ENCODE measurements around the gene SUOX.
"Not testable (repeated sequence)": the region's sequence is repeated elsewhere in the genome, so short reads cannot be mapped to it uniquely, and the experiment has no call there.

SUOX gene

DNA sequence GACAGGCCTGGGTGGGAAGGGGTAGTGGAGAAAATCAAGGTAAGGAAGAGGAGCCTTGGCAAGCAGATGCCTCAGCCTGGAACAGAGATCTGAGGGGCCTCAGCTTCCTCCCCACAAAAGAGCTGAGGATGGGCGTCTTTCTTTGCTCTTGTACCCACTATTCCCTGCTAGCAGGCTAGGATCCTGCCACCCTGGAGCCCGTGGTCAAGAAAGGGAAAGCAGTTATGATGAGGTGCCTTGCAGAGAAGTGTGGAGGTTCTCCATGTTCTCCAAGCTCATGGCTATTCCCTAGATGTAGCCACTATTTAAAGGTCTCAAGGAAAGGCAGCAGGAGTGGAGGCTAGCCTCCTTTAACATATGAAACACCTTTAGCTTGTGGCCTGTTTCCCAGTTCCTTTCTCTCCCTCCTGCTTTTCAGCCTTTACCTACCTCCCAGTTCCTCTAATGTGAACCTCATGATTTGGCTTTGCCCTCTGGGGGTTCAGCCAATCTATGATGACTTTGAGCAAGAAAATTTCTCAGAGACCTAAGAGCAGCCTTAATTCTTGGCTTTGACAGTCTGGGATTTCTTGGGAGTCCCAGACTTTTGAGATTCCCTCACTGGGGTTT is 24.9 kb downstream of the SUOX start:
- DNase-seq = no peak

DNA sequence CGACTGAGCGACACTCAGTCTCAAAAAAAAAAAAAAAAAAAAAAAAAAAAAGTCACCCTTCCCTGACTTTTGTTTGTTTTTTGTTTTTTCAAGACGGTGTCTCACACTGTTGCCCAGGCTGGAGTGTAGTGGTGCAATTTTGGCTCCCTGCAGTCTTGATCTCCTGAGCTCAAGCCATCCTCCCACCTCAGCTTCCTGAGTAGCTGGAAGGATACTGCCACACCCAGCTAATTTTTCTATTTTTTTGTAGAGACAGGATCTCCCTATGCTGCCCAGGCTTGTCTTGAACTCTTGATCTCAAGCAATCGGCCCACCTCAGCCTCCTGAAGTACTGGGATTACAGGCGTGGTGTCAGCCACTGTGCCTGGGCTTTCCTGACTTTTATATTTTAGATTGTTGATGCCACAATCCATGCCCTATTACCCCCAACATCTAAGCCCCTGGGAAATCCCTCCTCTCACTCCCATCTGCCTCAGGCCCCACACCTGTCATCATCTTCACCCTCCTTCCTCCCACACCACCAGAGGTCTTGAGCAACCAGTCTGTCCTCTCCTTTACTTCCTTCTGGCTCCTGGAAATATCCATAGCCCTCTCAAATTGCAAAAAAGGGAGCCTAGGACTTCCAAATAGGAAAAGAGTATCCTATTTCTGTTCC is 31.6 kb downstream of the SUOX start:
- DNase-seq = no peak

DNA sequence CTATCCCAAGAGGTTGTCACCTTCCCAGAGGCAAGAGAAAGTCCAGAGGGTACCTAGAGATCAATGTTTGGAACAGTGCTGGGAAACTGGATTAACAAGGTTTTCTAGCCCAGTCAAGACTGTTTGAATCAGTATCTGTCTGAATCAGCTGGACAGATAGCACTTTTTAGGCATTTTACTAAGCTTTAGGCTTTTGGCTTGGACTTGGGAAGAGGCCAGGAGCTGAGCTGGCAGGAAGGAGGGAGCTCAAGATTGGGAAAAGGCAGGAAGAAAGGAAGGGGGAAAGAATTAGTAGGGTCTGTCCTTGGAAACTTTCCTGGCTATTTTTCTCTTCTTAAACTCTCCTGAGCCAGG is 32.1 kb downstream of the SUOX start:
- DNase-seq = no peak

DNA sequence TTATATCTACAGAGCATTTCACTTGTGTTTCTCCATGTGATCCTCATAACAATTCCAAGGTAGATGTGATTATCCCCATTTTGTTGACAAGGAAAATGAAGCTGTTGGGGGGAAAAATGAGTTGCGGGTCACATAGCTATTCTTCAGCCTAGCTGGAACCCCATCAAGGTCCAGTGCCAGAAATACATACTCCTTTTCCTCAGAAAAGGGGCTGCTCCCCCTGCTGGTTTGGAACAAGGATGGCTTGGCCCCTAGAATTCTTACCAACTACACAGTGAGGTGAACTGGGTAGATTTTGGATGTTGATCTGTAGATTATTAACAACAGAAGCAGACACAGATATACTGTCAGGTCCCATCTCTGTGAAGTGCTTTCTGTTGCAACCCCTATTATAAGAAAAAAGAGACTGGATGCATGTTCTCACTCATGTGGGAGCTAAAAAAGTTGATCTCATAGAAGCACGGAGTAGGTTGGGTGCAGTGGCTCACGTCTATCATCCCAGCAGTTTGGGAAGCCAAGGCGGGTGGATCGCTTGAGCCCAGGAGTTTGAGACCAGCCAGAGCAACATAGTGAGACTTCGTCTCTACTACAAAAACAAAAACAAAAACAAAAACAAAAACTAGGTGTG is 32.7 kb downstream of the SUOX start:
- peak; percentile 73 to 88 for DNase-seq

DNA sequence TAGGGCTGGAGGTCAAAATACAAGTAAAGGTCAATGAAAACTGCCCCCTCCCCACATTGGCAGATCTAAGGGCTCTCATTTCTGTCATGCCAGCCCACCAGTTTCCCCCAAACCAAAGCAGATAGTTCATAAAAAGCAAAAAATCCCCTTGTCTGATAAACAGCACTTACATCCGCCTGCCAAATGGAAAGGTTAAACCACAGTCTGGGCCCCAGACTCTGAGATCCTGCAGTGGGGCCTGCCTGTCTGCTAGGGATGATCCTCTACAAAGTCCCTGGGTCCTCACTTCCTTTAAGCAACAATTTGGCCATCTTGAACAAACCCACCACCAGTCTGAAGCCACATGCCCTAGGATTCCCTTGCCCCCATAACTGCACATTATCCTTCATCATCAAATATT is 34.9 kb downstream of the SUOX start:
- DNase-seq = no peak

DNA sequence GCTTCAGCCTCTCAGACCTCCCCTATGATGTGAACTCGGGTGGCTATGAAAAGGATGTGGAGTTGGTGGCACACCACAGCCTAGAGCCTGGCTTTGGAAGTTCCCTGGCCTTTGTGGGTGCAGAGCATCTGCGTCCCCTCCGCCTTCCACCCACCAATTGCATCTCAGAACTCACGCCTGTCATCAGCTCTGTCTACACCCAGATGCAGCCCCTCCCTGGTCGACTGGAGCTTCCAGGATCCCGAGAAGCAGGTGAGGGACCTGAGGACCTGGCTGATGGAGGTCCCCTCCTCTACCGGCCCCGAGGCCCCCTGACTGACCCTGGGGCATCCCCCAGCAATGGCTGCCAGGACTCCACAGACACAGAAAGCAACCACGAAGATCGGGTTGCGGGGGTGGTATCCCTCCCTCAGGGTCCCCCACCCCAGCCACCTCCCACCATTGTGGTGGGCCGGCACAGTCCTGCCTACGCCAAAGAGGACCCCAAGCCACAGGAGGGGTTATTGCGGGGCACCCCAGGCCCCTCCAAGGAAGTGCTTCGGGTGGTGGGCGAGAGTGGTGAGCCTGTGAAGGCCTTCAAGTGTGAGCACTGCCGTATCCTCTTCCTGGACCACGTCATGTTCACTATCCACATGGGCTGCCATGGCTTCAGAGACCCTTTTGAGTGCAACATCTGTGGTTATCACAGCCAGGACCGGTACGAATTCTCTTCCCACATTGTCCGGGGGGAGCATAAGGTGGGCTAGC is 37.7 kb downstream of the SUOX start:
- no peak for DNase-seq

DNA sequence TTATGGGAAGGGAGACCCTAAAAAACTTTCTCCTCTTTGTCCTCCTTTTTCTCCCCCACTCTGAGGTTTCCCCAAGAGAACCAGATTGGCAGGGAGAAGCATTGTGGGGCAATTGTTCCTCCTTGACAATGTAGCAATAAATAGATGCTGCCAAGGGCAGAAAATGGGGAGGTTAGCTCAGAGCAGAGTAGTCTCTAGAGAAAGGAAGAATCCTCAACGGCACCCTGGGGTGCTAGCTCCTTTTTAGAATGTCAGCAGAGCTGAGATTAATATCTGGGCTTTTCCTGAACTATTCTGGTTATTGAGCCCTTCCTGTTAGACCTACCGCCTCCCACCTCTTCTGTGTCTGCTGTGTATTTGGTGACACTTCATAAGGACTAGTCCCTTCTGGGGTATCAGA is 40.1 kb downstream of the SUOX start:
- no peak for DNase-seq

DNA sequence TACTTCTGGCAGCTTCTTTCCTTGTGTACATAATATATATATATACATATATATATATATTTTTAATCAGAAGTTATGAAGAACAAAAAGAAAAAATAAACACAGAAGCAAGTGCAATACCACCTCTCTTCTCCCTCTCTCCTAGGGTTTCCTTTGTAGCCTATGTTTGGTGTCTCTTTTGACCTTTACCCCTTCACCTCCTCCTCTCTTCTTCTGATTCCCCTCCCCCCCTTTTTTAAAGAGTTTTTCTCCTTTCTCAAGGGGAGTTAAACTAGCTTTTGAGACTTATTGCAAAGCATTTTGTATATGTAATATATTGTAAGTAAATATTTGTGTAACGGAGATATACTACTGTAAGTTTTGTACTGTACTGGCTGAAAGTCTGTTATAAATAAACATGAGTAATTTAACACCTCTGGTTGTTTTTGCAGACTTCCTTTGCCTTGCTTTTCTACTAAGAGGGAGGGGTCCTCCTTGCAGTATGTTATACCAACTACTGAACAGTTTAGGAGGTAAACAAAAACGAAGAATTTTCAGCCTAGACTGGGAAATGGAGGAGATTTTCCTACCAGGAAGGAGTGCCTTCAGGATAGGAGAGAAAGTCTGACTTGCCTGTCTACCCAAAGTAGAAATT is 41.1 kb downstream of the SUOX start:
- no peak for DNase-seq

DNA sequence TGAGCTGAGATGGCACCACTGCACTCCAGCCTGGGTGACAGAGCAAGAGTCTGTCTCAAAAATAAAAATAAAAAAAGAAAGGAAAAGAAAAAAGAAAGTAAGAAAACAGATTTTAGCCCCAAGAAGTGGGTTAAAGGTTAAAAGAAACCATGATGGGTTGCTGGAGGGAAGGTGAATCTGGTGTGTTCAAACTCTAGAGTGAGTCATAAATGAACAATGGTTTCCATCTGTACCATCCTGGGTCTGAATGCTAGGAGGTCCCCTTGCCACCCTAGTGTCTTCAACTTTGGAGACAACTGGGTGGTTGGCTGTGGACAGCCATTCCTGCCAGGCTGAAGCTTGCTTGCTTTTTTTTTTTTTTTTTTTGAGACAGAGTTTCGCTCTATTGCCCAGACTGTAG is 43.1 kb downstream of the SUOX start:
- no peak for DNase-seq

DNA sequence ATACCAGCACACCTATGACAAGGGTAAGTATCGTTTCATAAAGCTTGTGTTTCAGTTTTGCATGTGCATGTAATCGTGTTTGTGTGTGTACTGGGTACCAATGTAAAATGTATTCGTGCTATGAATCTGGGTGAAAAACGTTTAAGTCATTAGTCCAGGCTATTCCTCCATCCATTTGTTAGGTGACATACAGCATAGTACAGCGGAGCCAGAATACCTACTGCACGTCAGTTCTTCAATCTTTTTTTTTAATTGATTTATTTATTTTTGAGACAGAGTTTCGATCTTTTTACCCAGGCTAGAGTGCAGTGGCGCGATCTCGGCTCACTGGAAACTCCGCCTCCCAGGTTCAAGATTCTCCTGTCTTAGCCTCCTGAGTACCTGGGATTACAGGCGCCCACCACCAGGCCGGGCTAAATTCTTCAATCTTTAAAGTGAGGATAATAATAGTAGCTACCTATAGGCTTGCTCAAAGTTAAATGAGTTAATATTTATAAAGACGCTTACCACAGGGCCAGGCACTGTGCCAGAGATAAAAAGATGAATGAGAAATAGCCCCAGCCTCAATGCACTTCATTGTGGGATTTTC is 44.0 kb downstream of the SUOX start:
- no peak for DNase-seq

DNA sequence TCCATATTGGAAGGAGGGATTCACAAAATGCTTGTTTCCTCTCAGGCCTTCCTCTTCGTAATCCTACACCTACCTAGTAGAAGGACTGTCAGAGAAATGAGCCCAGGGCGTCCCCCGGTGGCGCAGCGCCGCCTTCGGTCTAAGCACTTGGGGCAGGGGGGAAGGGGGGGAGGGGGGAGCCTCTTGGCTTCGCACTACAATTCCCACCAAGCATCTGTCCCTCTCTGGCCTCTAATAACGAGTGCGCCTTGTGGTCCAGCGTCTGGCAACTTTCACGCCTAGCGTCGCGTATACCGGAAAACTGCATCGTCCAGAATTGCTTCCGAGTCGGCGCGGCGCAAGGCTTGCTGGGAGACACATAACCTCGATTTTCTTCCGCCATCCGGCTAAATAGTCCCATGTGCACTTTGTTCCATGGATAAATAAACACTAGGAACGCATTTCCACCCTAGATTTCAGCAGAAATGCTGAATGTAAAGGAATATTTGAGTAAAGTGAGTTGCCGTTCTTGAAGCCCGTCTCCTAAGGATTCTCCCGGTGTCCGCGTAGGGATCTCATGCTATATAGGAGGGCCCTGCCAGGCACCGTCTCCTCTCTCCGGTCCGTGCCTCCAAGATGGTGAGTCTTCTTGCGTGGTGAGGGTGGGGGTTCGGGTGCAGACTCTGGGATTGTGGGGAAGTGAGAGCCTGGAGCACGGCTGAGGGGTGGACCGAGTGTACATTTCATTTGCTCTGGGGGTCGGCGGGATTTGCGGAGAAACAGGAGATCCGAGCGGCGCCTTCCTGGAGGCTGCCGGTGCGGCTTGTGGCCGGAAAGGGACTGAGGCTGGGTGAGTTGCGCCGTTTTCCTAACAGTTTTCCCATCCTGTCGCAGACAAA is 44.7 kb downstream of the SUOX start, which contains the start of gene RPS26:
Gene RPS26 (plus strand): TSS at position 367 of the 878 bp plus-strand sequence. CDS start 249 bp downstream, at position 616.
- peak; percentile 99 for DNase-seq

DNA sequence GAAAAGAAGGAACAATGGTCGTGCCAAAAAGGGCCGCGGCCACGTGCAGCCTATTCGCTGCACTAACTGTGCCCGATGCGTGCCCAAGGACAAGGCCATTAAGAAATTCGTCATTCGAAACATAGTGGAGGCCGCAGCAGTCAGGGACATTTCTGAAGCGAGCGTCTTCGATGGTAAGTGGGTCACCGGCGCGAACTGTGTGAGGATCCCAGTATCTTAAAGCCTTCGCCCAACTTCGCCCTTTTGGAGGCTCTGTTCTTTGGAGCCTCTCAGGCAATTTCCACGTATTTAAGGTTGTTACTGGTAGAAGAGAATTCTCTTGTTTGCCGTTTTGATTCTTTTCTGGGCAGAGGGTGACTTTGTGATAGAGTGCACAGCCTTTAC is 45.3 kb downstream of the SUOX start:
- DNase-seq = not testable (repeated sequence)

DNA sequence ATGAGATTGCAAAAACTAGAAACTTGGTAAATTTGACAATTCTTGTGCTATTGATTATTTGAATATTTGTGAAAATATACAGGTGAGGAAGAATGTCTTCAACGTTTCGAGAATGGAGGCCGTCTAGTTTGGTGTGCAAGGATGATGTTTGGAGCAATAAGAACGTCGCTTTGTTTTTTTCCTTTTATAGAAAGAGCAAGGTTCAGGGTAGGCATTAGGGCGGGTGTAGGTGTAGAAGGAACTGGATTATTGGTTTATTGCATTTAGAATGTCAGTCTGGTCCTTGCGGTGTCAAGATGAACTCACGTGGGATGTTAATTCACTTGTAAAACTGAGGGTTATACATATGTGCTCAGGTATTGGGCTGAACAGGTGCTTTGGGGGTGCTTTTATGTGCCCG is 45.8 kb downstream of the SUOX start:
- DNase-seq = no peak

DNA sequence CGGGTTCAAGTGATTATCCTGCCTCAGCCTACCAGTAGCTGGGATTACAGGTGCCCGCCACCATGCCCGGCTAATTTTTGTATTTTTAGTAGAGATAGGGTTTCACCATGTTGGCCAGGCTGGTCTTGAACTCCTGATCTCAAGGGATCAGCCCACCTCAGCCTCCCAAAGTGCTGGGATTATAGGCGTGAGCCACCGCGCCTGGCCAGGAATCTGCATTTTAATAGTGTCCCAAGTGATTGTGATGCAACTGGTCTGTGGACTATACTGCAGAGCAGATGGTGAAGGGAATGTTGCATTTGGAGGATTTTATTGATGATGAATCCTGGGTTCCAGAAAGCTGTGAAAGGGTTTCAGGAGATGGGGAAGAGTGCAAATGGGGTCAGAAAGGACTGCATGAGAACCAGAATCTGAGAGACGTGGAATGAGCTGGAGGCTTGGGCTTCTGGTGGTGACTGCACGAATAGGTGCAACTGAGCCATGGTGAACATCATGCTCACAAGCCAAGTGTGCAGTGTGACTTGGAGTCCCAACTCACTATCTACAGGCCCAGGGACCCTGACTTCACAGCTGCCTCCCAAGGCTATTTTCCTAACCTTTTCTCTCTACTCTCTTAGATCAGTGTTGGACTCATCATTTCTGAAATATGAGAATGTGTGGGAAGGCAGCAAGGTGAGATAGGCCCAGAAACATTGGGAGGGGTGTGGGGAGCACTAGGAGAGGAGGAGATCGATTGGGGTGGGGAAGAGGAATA is 49.1 kb downstream of the SUOX start:
- DNase-seq = no peak

DNA sequence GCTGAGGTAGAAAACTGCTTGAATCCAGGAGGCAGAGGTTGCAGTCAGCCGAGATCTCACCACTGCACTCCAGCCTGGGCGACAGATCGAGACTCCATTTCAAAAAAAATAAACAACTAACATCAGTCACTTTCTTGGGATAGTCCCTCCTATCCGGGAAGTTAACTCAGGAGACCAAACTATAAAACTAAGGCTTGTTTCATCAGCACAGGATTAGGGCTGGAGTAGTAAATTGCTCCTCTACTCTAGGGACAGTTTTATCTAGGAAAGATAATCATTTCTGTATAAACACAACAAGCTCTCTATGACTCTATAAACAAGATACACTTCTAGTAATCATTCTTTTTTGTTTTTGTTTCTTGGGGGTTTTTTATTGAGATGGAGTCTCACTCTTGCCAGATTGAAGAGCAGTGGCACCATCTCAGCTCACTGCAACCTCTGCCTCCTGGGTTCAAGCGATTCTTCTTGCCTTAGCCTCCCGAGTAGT is 56.4 kb downstream of the SUOX start:
- DNase-seq = no peak

Data from Kasumi-1 (cell line).